NB4 (cell line): Measurements from ENCODE around the gene CCNB2.
"Not testable (repeated sequence)": the region's sequence is repeated elsewhere in the genome, so short reads cannot be mapped to it uniquely, and the experiment has no call there.

Experiments used
- POLR2A ChIP-seq: IDR thresholded peaks from 2 replicates; pipeline ENCODE4 v1.6.1; 2011; ENCODE audit warnings: mild to moderate bottlenecking; ENCODE audit not compliant: insufficient read length; ENCODE audit errors: extremely low read depth
- TF ChIP-seq, protein P1 (sequence below): IDR thresholded peaks from one replicate; pipeline ENCODE4 v1.5.1; 2012; ENCODE audit warnings: low read depth, low read length

- TF ChIP-seq, protein P1, sequence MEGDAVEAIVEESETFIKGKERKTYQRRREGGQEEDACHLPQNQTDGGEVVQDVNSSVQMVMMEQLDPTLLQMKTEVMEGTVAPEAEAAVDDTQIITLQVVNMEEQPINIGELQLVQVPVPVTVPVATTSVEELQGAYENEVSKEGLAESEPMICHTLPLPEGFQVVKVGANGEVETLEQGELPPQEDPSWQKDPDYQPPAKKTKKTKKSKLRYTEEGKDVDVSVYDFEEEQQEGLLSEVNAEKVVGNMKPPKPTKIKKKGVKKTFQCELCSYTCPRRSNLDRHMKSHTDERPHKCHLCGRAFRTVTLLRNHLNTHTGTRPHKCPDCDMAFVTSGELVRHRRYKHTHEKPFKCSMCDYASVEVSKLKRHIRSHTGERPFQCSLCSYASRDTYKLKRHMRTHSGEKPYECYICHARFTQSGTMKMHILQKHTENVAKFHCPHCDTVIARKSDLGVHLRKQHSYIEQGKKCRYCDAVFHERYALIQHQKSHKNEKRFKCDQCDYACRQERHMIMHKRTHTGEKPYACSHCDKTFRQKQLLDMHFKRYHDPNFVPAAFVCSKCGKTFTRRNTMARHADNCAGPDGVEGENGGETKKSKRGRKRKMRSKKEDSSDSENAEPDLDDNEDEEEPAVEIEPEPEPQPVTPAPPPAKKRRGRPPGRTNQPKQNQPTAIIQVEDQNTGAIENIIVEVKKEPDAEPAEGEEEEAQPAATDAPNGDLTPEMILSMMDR: not testable (repeated sequence)
- not testable (repeated sequence) for TF ChIP-seq POLR2A
Measured at GRCh38 chr15:59125683-59126082, 20.7 kb downstream of the CCNB2 start.
